RWPE2 (cell line): ENCODE data around the gene HSD11B1L.
A peak's percentile ranks its signal among the peaks of the same experiment; 100 is the strongest.

Source experiments
- ATAC-seq: fragments of 200-7000 bp; cut with Tn5 transposase; 3 replicates; pipeline ENCODE4 v1.9.1; 2021; ENCODE audit warnings: low read depth
- DNase-seq: peaks from one replicate; pipeline ENCODE4 v3.0.0-alpha.2; 2020; ENCODE audit warnings: low spot score
- H3K27ac ChIP-seq: fragments of 450-650 bp; 2 replicates; pipeline ENCODE4 v1.5.1; 2017; ENCODE audit warnings: mild to moderate bottlenecking; ENCODE audit not compliant: poor library complexity, severe bottlenecking
- H3K27me3 ChIP-seq: fragments of 250-450 bp; sonication (Bioruptor Pico); 2 replicates; pipeline ENCODE4 v1.5.1; 2021; ENCODE audit warnings: mild to moderate bottlenecking, moderate library complexity; ENCODE audit not compliant: insufficient read depth, poor library complexity, severe bottlenecking
- H3K36me3 ChIP-seq: fragments of 250-450 bp; sonication (Bioruptor Pico); 2 replicates; pipeline ENCODE4 v1.5.1; 2020; ENCODE audit warnings: low read depth, mild to moderate bottlenecking, moderate library complexity
- H3K4me1 ChIP-seq: fragments of 250-450 bp; sonication (Bioruptor Pico); 2 replicates; pipeline ENCODE4 v1.5.1; 2021; ENCODE audit warnings: mild to moderate bottlenecking, moderate library complexity; ENCODE audit not compliant: insufficient read depth, poor library complexity, severe bottlenecking
- H3K4me3 ChIP-seq: fragments of 250-450 bp; sonication (Bioruptor Pico); 2 replicates; pipeline ENCODE4 v1.5.1; 2021; ENCODE audit warnings: mild to moderate bottlenecking, moderate library complexity; ENCODE audit not compliant: severe bottlenecking
- H3K9me3 ChIP-seq: fragments of 250-450 bp; sonication (Bioruptor Pico); 2 replicates; pipeline ENCODE4 v1.5.1; 2021; ENCODE audit warnings: mild to moderate bottlenecking, moderate library complexity; ENCODE audit not compliant: severe bottlenecking
- TF ChIP-seq, protein P1 (sequence below): fragments of 450-650 bp; IDR thresholded peaks from one replicate; pipeline ENCODE4 v1.5.1; 2017; ENCODE audit warnings: mild to moderate bottlenecking, moderate library complexity; ENCODE audit not compliant: poor library complexity, severe bottlenecking

Gene HSD11B1L

GRCh38 chr19:5664515-5664914 is 16.3 kb upstream of the HSD11B1L start:
- no peaks in the 10 kb centered on the region for H3K9me3 ChIP-seq
- no peak overlapping the region for H3K27ac ChIP-seq
- H3K4me3 ChIP-seq = no peak overlapping the region
- H3K4me1 ChIP-seq = no peaks in the 10 kb centered on the region
- peaks cover 79% of the 10 kb centered on the region for H3K36me3 ChIP-seq
- no peak for ATAC-seq
- DNase-seq = no peak
- H3K27me3 ChIP-seq = no peaks in the 10 kb centered on the region
- TF ChIP-seq, protein P1, sequence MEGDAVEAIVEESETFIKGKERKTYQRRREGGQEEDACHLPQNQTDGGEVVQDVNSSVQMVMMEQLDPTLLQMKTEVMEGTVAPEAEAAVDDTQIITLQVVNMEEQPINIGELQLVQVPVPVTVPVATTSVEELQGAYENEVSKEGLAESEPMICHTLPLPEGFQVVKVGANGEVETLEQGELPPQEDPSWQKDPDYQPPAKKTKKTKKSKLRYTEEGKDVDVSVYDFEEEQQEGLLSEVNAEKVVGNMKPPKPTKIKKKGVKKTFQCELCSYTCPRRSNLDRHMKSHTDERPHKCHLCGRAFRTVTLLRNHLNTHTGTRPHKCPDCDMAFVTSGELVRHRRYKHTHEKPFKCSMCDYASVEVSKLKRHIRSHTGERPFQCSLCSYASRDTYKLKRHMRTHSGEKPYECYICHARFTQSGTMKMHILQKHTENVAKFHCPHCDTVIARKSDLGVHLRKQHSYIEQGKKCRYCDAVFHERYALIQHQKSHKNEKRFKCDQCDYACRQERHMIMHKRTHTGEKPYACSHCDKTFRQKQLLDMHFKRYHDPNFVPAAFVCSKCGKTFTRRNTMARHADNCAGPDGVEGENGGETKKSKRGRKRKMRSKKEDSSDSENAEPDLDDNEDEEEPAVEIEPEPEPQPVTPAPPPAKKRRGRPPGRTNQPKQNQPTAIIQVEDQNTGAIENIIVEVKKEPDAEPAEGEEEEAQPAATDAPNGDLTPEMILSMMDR = no peak

DNA sequence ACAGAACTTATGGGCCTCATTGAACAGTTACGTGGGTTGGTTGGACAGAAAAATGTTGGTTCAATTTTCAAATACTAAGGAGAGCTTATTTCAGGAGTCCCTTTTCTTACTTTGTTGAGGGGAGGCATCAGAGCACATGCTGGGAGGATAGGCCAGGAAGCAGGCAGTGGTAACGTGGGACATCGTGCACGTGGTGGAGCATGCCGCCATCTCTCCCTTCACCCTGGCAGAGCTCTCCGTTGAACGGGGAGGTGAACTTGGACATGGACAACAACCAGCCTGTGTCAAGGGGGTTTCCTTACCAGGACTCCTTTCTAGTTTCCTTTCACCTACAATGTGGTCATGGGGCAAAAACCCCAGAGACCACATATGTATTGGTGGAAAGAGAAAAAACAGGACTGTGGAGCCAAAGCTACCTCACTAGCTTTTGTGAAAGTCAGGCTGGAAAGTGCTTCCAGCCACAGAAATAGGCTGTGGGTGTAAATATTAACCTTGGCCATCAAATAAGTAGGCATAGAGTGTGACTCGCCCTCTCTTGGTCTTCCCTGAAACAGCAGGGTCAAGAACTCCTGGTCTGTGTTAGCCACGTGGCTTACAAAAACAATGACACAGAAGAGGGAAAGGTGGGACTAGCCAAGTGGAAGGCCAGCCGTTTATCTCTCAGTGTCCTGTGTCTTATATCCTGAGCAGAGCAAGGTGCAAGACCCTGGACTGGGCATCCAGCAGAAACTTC is 14.9 kb upstream of the HSD11B1L start:
- DNase-seq (no peak), ATAC-seq (peak; percentile 67; the same call in 2 of the 3 replicates)
- Histone ChIP-seq H3K36me3 (peaks cover 75% of the 10 kb centered on the region), H3K4me3 (no peak overlapping the region), H3K27ac (no peak overlapping the region), H3K27me3 (no peaks in the 10 kb centered on the region), H3K4me1 (no peaks in the 10 kb centered on the region), H3K9me3 (no peaks in the 10 kb centered on the region)
- TF ChIP-seq, protein P1 = no peak

DNA sequence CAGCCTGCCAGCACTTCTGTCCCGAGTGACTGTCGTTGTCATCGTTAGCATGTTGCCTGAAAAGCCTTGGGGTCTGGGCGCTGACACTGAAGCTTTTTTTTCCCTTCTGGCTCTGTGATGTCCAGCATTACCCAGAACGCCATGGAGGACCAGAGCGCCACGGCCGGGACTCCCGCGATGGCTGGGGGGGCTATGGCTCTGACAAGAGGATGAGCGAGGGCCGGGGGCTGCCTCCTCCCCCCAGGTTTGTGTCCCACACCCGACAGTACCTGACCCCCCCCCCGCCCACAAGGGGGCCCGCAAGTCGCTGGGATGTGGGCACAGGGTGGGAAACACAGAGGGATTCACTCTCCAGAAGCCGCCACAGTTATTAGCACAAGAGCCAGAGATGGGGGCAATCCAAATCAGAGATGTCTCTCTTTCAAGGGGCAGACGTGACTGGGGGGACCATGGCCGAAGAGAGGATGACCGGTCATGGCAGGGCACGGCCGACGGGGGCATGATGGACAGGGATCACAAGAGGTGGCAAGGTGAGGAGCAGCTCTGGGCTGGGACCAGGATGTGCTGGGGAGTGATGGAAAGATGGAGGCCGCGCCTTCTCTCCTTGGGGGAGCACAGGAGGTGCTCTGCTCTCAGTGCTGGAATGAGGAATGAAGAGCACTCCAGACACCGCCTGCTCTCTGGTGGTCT is 13.8 kb upstream of the HSD11B1L start:
- no peak for ATAC-seq
- Histone ChIP-seq H3K27ac (no peak overlapping the region), H3K36me3 (peaks cover 67% of the 10 kb centered on the region), H3K4me3 (no peak overlapping the region), H3K27me3 (no peaks in the 10 kb centered on the region), H3K9me3 (no peaks in the 10 kb centered on the region), H3K4me1 (no peaks in the 10 kb centered on the region)
- TF ChIP-seq, protein P1 = no peak
- no peak for DNase-seq

GRCh38 chr19:5667751-5668271 is 13.0 kb upstream of the HSD11B1L start:
- Histone ChIP-seq H3K27me3 (no peaks in the 10 kb centered on the region), H3K4me3 (no peak overlapping the region), H3K9me3 (no peaks in the 10 kb centered on the region), H3K4me1 (no peaks in the 10 kb centered on the region), H3K36me3 (peaks cover 60% of the 10 kb centered on the region), H3K27ac (no peak overlapping the region)
- ATAC-seq (peak; percentile 11; the same call in 1 of the 3 replicates), DNase-seq (no peak)
- TF ChIP-seq, protein P1 = no peak
